Parathyroid adenoma (tissue), 2 donors: ENCODE data around the gene RIC1.

Source experiments
- H2AFZ ChIP-seq: fragments of 300-600 bp; sonication (generic); one replicate; pipeline ENCODE4 v1.7.0; 2017; ENCODE audit warnings: antibody characterized with exemption, mild to moderate bottlenecking
- H3K27ac ChIP-seq: fragments of 300-600 bp; sonication (generic); one replicate; pipeline ENCODE4 v1.7.0; 2017
- H3K27me3 ChIP-seq: fragments of 300-600 bp; sonication (generic); one replicate; pipeline ENCODE4 v1.7.0; 2017; ENCODE audit warnings: low read length; ENCODE audit not compliant: control insufficient read depth, insufficient read depth
- H3K36me3 ChIP-seq: fragments of 300-600 bp; sonication (generic); one replicate; pipeline ENCODE4 v1.7.0; 2017; ENCODE audit warnings: low read length; ENCODE audit not compliant: control insufficient read depth, insufficient read depth
- H3K4me1 ChIP-seq: fragments of 300-600 bp; sonication (generic); one replicate; pipeline ENCODE4 v1.7.0; 2017; ENCODE audit warnings: control low read depth
- H3K4me2 ChIP-seq: fragments of 300-600 bp; sonication (generic); one replicate; pipeline ENCODE4 v1.7.0; 2017; ENCODE audit warnings: low read length
- H3K4me3 ChIP-seq: fragments of 300-600 bp; sonication (generic); one replicate; pipeline ENCODE4 v1.7.0; 2017; ENCODE audit warnings: low read depth, low read length
- H3K79me2 ChIP-seq: fragments of 300-600 bp; sonication (generic); one replicate; pipeline ENCODE4 v1.7.0; 2017; ENCODE audit warnings: control low read depth
- H3K9ac ChIP-seq: fragments of 300-600 bp; sonication (generic); one replicate; pipeline ENCODE4 v1.7.0; 2017; ENCODE audit warnings: mild to moderate bottlenecking
- H3K9me3 ChIP-seq: fragments of 300-600 bp; sonication (generic); one replicate; pipeline ENCODE4 v1.7.0; 2017; ENCODE audit warnings: low read length; ENCODE audit not compliant: control insufficient read depth
- TF ChIP-seq, protein P1 (sequence below): fragments of 300-600 bp; sonication (generic); IDR thresholded peaks from one replicate; pipeline ENCODE4 v1.7.0; 2017; ENCODE audit warnings: antibody characterized with exemption, mild to moderate bottlenecking
- donor health status: primary hyperparathyroidism.

The RIC1 gene

DNA sequence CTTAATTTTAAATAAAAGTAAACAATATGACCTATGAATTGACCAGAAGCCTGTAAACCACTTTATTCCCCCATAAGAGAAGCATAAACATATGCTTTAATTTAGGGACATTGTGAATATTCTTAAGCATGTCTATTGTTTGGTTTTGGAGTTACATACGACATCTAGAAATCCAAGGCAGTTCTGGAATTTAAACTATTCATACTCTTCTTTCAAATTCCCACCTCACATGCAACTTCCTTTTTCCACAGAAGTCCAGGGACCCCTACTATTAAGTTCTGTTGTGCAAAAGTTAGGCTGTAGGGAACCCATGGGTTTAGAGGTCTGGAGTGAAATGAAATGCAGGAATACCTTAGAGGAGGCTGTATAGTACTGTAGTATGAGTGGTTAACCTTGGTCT, 2.1 kb downstream of the RIC1 start:
- H3K27me3 ChIP-seq = no peaks in the 10 kb centered on the region

DNA sequence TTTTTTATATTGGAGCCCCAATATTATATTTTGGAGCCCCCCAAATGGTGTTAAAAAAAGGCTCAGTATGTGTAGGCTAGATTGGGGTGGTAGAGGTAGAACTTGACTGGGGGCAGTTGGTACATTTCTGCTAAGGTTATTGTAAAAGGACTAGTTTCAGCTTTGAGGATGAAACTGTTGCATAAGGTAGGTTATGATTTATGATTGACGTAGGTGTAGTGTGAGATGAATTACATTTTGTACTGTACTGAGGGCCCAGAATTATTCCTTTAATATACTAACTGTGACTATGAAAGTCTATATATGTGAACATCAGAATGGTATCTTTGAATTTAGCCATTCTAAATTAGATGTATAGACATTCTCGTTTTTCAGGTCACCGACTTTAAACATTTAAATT, 3.6 kb downstream of the RIC1 start:
- H3K4me1 ChIP-seq = no peaks in the 10 kb centered on the region
- H3K36me3 ChIP-seq = no peaks in the 10 kb centered on the region
- H3K9ac ChIP-seq = no peak overlapping the region
- peaks cover 13% of the 10 kb centered on the region for H3K79me2 ChIP-seq
- no peaks in the 10 kb centered on the region for H3K27me3 ChIP-seq
- TF ChIP-seq, protein P1, sequence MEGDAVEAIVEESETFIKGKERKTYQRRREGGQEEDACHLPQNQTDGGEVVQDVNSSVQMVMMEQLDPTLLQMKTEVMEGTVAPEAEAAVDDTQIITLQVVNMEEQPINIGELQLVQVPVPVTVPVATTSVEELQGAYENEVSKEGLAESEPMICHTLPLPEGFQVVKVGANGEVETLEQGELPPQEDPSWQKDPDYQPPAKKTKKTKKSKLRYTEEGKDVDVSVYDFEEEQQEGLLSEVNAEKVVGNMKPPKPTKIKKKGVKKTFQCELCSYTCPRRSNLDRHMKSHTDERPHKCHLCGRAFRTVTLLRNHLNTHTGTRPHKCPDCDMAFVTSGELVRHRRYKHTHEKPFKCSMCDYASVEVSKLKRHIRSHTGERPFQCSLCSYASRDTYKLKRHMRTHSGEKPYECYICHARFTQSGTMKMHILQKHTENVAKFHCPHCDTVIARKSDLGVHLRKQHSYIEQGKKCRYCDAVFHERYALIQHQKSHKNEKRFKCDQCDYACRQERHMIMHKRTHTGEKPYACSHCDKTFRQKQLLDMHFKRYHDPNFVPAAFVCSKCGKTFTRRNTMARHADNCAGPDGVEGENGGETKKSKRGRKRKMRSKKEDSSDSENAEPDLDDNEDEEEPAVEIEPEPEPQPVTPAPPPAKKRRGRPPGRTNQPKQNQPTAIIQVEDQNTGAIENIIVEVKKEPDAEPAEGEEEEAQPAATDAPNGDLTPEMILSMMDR = no peak
- no peak overlapping the region for H2AFZ ChIP-seq
- H3K9me3 ChIP-seq = no peaks in the 10 kb centered on the region
- H3K4me2 ChIP-seq = no peak overlapping the region
- H3K4me3 ChIP-seq = no peak overlapping the region
- H3K27ac ChIP-seq = no peak overlapping the region

More for the DNA sequence above, 2.1 kb downstream of the RIC1 start:
- TF ChIP-seq, protein P1 = no peak
- Histone ChIP-seq H3K9ac (no peak overlapping the region), H3K36me3 (no peaks in the 10 kb centered on the region), H3K9me3 (no peaks in the 10 kb centered on the region), H3K4me1 (no peaks in the 10 kb centered on the region), H2AFZ (no peak overlapping the region), H3K4me3 (no peak overlapping the region), H3K4me2 (no peak overlapping the region), H3K79me2 (peaks cover 13% of the 10 kb centered on the region), H3K27ac (no peak overlapping the region)

DNA sequence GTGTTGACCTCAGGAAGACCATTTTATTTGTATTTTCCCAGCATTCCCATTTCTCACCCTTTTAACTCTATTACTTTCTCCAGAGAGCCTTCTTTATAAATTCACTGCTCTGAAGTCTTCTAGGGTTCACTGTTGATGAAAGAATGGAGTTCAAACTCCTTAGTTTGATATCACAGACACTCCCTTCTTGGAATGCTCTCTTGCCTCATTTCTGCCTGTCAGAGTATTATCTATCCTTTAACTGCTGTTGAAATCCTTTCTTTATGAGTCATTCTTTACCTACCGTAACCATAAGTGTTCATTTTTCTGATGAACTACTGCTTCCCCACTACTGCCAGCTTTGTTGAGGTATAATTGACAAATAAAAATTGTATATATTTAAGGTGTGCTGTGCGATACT, 4.3 kb downstream of the RIC1 start:
- no peak overlapping the region for H3K4me2 ChIP-seq
- H3K9me3 ChIP-seq = no peaks in the 10 kb centered on the region
- H3K27me3 ChIP-seq = no peaks in the 10 kb centered on the region
- H3K4me3 ChIP-seq = no peak overlapping the region
- peaks cover 19% of the 10 kb centered on the region for H3K79me2 ChIP-seq
- H3K36me3 ChIP-seq = no peaks in the 10 kb centered on the region
- no peak overlapping the region for H3K27ac ChIP-seq
- TF ChIP-seq, protein P1 = no peak
- no peak overlapping the region for H3K9ac ChIP-seq
- H3K4me1 ChIP-seq = no peaks in the 10 kb centered on the region
- no peak overlapping the region for H2AFZ ChIP-seq

DNA sequence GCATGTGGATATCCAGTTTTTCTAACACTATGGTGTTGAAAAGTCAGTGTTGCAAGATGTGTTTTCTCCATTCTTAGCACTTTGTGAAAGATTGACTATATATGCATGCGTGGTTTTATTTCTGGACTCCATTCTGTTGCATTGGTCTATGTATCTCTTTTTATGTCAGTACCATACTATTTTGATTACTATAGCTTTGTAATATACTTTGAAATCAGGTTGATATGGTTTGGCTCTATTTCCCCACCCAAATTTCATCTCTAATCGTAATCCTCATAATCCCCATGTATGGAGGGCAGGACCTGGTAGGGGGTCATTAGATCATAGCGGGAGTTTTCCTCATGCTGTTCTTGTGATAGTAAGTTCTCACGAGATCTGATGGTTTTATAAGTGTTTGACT, 6.5 kb downstream of the RIC1 start:
- Histone ChIP-seq H3K79me2 (peaks cover 23% of the 10 kb centered on the region), H3K9me3 (no peaks in the 10 kb centered on the region)
- TF ChIP-seq, protein P1 = no peak

DNA sequence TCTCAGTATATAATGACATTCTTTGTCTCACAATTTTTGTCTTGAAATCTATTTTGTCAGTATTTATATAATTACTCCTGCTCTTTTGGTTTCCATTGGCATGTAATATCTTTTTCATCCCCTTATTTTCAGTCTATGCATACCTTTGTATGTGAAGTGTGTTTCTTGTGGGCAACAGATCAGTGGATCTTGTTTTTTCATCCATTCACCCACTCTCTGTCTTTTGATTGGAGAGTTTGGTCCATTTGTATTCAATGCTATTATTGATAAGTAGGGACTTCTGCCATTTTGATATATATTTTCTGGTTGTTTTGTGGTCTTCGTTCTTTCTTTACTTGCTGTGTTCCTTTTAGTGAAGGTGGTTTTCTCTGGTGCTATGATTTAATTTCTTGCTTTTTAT, 10.9 kb downstream of the RIC1 start:
- Histone ChIP-seq H3K4me1 (no peaks in the 10 kb centered on the region), H2AFZ (no peak overlapping the region), H3K79me2 (peaks cover 33% of the 10 kb centered on the region), H3K4me3 (no peak overlapping the region), H3K4me2 (no peak overlapping the region), H3K9ac (no peak overlapping the region), H3K36me3 (no peaks in the 10 kb centered on the region), H3K27ac (no peak overlapping the region), H3K9me3 (no peaks in the 10 kb centered on the region), H3K27me3 (no peaks in the 10 kb centered on the region)
- TF ChIP-seq, protein P1 = no peak

More for the DNA sequence above, 6.5 kb downstream of the RIC1 start:
- no peak overlapping the region for H2AFZ ChIP-seq
- H3K27ac ChIP-seq = no peak overlapping the region
- no peaks in the 10 kb centered on the region for H3K27me3 ChIP-seq
- no peak overlapping the region for H3K4me2 ChIP-seq
- H3K4me1 ChIP-seq = no peaks in the 10 kb centered on the region
- H3K4me3 ChIP-seq = no peak overlapping the region
- no peaks in the 10 kb centered on the region for H3K36me3 ChIP-seq
- no peak overlapping the region for H3K9ac ChIP-seq
